NT2/D1 (cell line): ENCODE data around the gene TNFRSF8.

Experiments
- DNase-seq: peaks from one replicate; pipeline ENCODE4 v3.0.0-alpha.2; 2011; ENCODE audit warnings: low read depth, low spot score
- H3K27me3 ChIP-seq: 2 replicates; pipeline ENCODE4 v1.6.0; 2011; ENCODE audit warnings: mild to moderate bottlenecking; ENCODE audit not compliant: insufficient read length, insufficient read depth
- H3K36me3 ChIP-seq: 2 replicates; pipeline ENCODE4 v1.6.1; 2011; ENCODE audit warnings: mild to moderate bottlenecking, low read length, mixed read lengths; ENCODE audit not compliant: insufficient read depth, insufficient read length
- H3K4me1 ChIP-seq: 2 replicates; pipeline ENCODE4 v1.5.1; 2011; ENCODE audit not compliant: insufficient read depth, insufficient read length
- H3K4me3 ChIP-seq: 2 replicates; pipeline ENCODE4 v1.5.1; 2011; ENCODE audit warnings: low read depth; ENCODE audit not compliant: insufficient read length
- H3K9ac ChIP-seq: 2 replicates; pipeline ENCODE4 v1.6.0; 2011; ENCODE audit warnings: low read depth; ENCODE audit not compliant: insufficient read length
- H3K9me3 ChIP-seq: 2 replicates; pipeline ENCODE4 v1.5.1; 2011; ENCODE audit warnings: mild to moderate bottlenecking, low read length; ENCODE audit not compliant: insufficient read depth
- SUZ12 ChIP-seq: IDR thresholded peaks from 2 replicates; pipeline ENCODE4 v1.6.1; 2011; ENCODE audit not compliant: insufficient read length, insufficient read depth; ENCODE audit errors: extremely low read depth
- YY1 ChIP-seq: IDR thresholded peaks from 2 replicates; pipeline ENCODE4 v1.6.1; 2011; ENCODE audit not compliant: insufficient read length, insufficient read depth
- ZNF274 ChIP-seq: IDR thresholded peaks from 2 replicates; pipeline ENCODE4 v1.6.1; 2011; ENCODE audit warnings: mild to moderate bottlenecking, low read depth, low read length

The TNFRSF8 gene

GRCh38 chr1:12181568-12181967 lies 118.5 kb downstream of the TNFRSF8 start:
- Histone ChIP-seq H3K4me1 (peaks cover 38% of the 10 kb centered on the region), H3K9ac (no peak overlapping the region), H3K4me3 (no peak overlapping the region), H3K36me3 (no peaks in the 10 kb centered on the region), H3K27me3 (no peaks in the 10 kb centered on the region), H3K9me3 (peaks cover 20% of the 10 kb centered on the region; the same call in 1 of the 2 replicates)
- DNase-seq, result no peak
- no peak for TF ChIP-seq YY1
- no peak for TF ChIP-seq ZNF274
- no peak for TF ChIP-seq SUZ12

GRCh38 chr1:12182410-12182984 lies 119.4 kb downstream of the TNFRSF8 start:
- peaks cover 20% of the 10 kb centered on the region; the same call in 1 of the 2 replicates for H3K9me3 ChIP-seq
- H3K36me3 ChIP-seq, result no peaks in the 10 kb centered on the region
- no peak overlapping the region for H3K4me3 ChIP-seq
- H3K9ac ChIP-seq, result no peak overlapping the region
- H3K27me3 ChIP-seq, result no peaks in the 10 kb centered on the region
- peaks cover 31% of the 10 kb centered on the region for H3K4me1 ChIP-seq
- no peak for TF ChIP-seq YY1
- TF ChIP-seq ZNF274, result no peak
- TF ChIP-seq SUZ12, result no peak
- no peak for DNase-seq

GRCh38 chr1:12183095-12183794 lies 120.1 kb downstream of the TNFRSF8 start:
- Histone ChIP-seq H3K9me3 (peaks cover 20% of the 10 kb centered on the region; the same call in 1 of the 2 replicates), H3K9ac (no peak overlapping the region), H3K4me3 (no peak overlapping the region), H3K36me3 (no peaks in the 10 kb centered on the region), H3K4me1 (peaks cover 32% of the 10 kb centered on the region), H3K27me3 (no peaks in the 10 kb centered on the region)
- no peak for DNase-seq
- TF ChIP-seq YY1 (no peak), ZNF274 (no peak), SUZ12 (no peak)

GRCh38 chr1:12184008-12184681 lies 121.0 kb downstream of the TNFRSF8 start:
- H3K4me1 ChIP-seq, result peaks cover 36% of the 10 kb centered on the region
- no peak for DNase-seq
- H3K36me3 ChIP-seq, result no peaks in the 10 kb centered on the region
- no peak overlapping the region for H3K4me3 ChIP-seq
- TF ChIP-seq SUZ12, result no peak
- no peak for TF ChIP-seq YY1
- TF ChIP-seq ZNF274, result no peak
- H3K27me3 ChIP-seq, result no peaks in the 10 kb centered on the region
- peak overlapping the region; percentile 29 for H3K9ac ChIP-seq
- H3K9me3 ChIP-seq, result peaks cover 20% of the 10 kb centered on the region; the same call in 1 of the 2 replicates

GRCh38 chr1:12185036-12185917 lies 122.2 kb downstream of the TNFRSF8 start:
- H3K9ac ChIP-seq, result peak overlapping the region; percentile 29
- H3K4me1 ChIP-seq, result peaks cover 32% of the 10 kb centered on the region
- no peak for DNase-seq
- H3K36me3 ChIP-seq, result no peaks in the 10 kb centered on the region
- no peaks in the 10 kb centered on the region for H3K27me3 ChIP-seq
- H3K4me3 ChIP-seq, result no peak overlapping the region
- TF ChIP-seq YY1, result no peak
- no peak for TF ChIP-seq ZNF274
- TF ChIP-seq SUZ12, result no peak
- H3K9me3 ChIP-seq, result peaks cover 20% of the 10 kb centered on the region; the same call in 1 of the 2 replicates

- Histone ChIP-seq H3K36me3 (no peaks in the 10 kb centered on the region), H3K27me3 (no peaks in the 10 kb centered on the region), H3K4me1 (peaks cover 32% of the 10 kb centered on the region), H3K9me3 (peaks cover 20% of the 10 kb centered on the region; the same call in 1 of the 2 replicates), H3K4me3 (no peak overlapping the region), H3K9ac (peak overlapping the region; percentile 4)
- no peak for TF ChIP-seq ZNF274
- DNase-seq, result no peak
These were observed 123.0 kb downstream of the TNFRSF8 start for GRCh38 chr1:12185918-12186678.
